ENCODE data around the gene FSTL4.
A peak's percentile ranks its signal among the peaks of the same experiment; 100 is the strongest.

FSTL4 gene

DNA sequence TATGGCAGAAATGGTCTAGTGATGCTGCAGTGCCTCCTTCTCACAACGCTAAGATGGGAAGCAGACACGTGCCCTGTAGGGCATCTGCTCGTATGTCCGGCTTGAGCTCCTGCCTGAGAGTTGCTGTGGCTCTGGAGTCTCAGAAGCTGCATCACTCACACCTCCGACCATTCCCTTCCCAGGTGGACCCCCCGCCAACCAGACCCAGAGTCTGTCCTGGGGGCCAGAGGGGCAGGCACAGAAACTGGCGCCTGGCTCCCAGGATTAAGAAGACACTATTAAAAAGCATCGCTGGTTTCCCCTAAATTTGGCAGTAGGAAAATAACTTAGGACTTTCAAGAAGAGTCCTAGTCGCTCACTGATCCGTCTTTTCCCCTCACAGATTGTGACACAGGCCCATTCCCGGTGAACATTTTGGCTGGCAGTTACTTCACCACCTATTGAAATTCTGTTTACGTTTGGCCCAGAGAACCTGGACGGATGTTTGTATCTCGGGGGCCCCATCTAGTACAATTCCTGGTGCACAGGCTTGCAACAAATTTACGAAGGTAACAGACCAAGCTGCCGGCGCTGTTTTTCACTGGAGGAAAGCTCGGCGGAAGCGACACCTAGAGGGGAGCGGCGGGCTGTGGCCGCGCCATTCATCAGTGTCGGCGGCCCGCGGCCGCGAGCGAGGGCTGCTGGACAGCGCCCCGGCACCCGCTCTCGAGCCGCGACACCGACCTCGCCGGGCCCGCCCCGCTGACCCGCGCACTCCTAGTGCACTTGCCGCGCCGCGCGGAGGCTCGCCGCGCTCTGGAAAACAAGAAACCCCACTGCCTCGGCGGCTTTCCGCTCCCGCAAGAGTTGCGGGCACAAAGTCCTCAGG, 1.6 kb downstream of the FSTL4 start:
- ATAC-seq (peak; percentile 65), DNase-seq (peak; percentile 57)

DNA sequence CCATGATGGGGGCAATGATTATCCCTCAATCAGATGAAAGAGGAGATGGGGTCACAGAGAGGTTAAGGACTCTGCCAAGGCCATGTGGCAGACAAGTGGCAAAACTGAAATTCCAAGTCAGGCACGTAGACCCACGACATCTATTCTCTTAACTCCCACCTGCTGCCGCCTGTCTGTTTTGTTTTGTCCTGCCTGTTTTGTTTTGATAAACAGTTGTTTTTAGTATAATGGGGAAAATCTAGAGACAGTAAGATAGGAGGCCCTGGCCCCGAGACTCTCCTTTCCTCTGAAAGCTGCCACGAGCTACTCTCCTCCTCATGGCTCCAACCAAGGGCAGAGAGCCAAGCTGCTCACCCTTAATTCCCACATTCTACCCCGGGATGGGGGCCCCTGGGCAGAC, 4.9 kb downstream of the FSTL4 start:
- DNase-seq (no peak), ATAC-seq (no peak)

DNA sequence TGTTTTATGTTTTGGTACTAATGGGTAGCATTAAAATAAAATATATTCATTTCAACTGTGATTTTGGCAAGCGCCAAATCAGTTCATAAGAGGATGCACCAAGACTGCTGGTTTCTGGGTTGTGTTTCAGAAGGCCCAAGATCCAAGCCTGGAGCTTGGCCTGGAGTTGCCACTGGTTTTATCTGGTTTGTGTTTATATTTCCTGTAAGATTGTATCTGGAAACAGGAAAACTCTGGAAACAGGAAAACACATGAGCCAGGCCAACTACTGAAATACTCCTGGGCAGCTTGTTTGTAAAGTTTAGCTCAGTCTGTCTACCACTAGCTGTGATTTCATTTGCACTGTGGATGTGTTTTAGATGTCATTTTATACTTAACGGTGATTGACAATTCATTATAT, 5.5 kb downstream of the FSTL4 start:
- ATAC-seq: no peak
- no peak for DNase-seq

DNA sequence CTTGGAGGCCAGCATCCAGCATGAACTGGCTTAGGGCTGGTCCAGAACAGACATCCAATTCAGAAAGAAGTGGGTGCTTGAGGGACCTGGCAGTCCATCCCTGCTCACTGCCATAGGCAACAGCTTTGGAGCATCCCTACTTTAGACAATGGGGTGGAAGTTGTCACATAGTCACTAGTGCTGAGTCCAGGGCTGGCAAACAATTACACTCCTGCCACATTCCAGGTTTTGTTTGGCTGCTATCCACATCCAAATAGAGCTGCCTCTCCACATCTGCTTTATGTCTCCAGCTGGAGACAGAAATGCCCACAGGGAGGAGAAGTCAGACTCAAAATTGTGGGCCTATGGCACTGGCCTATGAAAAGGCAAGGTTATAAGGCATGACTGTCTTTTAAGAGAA, 7.0 kb downstream of the FSTL4 start:
- DNase-seq (no peak), ATAC-seq (no peak)

DNA sequence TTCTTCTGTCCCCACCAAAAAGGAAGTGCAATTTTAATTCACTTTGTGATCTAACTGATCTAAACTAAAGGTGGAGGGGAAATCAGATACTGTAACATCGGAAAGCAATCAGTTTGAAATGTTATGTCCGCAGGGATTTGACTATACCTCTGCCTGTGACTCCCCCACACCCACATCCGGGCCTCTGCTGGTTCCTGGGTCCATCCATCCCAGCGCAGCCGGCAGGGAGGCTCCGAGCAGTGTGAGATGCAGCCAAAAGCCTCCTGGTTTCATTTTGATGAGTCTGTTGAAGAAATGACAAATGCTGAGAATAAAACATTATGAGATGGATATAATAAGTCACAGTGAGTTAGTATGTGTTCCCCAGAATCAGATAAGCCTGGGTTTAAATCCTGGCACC, 8.6 kb downstream of the FSTL4 start:
- ATAC-seq: no peak
- DNase-seq: no peak

DNA sequence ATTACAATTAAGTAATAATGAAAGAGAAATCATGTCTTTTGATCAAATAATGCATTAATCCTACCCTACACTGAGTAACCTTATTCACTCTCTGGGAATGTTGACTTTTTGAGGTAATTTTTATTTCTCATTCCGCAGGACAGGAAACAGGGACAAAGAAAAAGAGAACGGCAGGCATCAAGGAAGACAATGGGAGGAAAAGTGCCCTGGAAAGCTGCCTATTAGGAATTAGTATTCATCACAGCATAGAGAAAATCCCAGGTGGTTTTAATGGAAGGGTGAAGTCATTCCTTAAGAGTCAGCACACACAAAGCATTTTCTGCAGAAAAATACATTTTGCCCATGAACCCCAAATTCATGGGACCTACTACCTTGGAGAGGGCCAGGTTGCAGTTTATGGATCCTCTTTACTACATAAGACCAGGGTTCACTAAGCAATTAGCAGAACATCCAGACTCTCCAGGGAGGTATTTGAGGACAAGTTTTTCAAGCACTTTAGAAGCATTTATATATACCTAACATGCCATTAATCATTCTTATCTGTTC, 9.4 kb downstream of the FSTL4 start:
- no peak for DNase-seq
- ATAC-seq: no peak

DNA sequence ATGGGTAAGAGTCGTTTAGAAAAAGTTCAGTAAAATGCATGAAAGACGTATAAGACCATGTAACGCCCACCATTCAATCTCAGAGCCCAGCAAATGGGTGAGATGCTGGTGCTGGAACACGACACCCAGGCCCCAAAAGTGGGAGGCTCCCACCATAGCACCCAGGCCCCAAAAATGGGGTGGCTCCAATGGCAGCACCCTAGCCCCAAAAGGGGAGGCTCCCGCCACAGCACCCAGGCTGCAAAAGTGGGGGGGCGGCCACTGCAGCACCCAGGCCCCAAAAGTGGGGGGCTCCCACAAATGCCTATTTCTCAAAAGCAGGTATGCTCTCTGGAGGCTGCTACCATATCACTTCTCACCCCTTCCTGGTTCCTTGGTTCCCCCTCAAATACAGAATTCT, 12.7 kb downstream of the FSTL4 start:
- DNase-seq (no peak), ATAC-seq (no peak)

DNA sequence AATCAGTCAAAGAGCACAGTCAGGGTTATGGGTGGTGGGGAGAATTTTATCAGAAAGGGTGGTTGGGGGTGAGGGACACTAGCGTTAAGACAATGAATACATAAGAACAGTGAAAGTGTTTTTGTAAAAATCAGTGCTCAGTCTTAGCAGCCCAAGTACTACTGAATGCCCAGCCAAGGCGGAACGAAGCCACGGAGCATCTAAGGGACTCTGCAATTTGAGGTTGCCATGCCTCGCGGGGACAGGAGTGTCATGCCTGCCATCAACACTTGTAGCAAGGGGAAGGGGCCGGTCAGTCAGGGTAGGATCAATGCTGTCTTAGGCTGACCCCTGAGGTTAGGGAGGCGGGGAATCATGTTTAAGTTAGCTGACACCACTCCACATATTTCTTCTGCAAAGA, 13.3 kb downstream of the FSTL4 start:
- DNase-seq (no peak), ATAC-seq (no peak)

DNA sequence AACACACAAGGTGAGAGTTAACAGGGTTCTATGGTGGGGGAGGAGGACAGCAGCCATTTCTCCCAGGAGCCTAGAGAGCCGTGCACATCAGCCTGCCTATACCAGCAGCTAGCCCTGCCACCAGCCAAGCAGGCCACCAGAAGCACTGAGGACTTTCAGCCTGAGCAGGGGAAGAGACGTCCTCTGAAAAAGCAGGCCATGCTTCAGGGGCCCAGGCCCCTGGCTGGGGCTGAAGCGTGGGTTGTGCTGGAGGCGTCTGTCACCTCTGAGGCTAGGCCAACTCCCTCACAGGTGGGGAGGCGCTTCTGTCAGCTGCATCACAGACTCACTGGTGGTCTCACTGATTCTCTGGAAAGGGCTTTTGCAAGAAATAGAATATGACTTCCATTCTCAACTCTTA, 16.3 kb downstream of the FSTL4 start:
- DNase-seq (no peak), ATAC-seq (no peak)

DNA sequence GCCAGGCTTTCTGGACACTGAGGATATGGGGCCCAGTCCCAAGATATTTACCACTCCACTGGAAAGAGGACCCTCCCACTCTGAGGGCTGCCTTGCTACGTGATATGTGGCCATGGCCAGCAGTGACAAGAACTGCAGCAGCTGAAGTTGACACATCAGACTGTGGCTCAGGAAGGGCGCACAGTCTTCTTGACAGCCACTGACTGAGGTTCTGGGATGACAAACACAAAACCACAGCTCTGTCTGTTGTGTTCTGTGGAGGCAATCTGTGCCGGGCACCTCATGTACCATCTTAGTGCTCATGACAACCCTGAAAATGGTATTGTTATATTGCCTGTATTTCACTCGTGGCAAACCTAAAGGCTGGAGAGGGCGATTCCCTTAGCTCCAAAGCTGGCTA, 16.9 kb downstream of the FSTL4 start:
- no peak for ATAC-seq

DNA sequence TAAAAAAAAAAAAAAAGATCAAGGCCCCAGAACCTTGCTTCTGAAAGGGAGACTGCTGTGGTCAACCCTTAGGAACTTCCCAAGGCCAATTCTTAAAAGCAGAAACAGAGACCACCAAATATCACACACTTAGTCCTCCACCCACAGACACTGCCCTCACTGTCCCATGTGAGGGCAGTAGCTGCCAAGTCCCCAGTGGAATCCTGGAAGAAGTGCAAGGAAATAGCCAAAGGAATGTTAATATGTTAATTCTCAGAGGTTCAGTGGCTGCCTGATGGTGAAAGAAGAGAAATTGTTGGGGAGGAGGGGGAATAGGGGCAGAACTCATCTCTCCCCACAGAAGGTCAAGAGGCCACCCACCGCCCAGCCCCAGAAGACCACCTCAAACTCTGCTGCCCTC, 23.1 kb downstream of the FSTL4 start:
- ATAC-seq: no peak
- DNase-seq: no peak

More for the DNA sequence above, 16.9 kb downstream of the FSTL4 start:
- no peak for DNase-seq

DNA sequence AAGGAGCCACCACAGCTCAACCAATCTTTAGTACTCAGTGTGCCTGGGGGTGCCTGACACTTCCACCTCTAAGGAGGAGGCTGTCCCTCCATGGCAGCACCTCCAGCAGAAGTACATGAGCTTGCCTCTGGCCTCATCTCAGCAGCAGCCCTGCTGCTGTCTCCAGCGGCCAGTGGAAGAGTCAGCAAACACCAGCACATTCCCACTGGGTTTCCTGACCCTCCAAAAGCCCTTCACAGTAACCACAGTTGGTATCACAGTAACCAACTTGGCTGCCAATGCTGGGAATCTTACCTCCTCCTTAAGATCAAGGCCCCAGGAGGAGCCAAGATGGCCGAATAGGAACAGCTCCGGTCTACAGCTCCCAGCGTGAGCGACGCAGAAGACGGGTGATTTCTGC, 29.4 kb downstream of the FSTL4 start:
- ATAC-seq: no peak

DNA sequence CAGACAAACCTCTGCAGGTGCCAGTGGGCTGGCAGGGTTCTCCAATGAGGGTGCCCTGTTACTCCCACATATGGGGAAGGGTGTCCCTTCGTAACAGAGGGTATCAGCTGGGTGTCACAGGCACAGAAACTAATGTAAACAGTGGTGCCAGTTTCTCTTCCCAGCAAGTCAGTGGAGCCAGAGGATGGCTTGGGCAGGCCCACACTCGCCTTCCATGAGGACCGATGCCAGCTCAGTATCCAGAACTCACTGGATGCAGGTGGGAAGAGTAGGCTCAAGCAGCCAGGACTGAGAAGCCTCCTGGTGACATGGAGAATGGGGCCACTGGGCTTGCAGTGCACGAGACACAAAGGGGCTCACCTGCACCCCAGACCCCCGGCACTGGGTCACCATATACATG, 30.4 kb downstream of the FSTL4 start:
- DNase-seq (no peak), ATAC-seq (no peak)

More for the DNA sequence above, 29.4 kb downstream of the FSTL4 start:
- DNase-seq: no peak

DNA sequence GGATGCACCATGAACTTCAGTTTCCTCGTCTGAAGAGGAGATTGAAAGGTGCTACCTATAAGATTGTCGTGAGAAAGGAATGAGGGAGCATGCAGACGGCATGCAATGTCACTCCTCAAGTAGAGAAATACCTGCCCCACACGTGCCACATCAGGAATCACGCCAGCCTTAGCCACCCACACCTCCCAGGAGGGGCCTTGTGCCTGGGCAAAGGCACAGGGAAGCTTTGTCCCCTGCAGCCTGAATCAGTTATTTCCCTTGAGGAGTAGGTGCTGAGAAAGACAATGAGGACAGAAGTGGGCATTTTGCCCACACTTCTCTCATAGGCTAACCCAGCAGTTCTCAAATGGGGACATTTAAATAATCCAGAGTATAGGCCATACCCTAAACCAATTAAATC, 31.0 kb downstream of the FSTL4 start:
- DNase-seq: no peak
- ATAC-seq: no peak

DNA sequence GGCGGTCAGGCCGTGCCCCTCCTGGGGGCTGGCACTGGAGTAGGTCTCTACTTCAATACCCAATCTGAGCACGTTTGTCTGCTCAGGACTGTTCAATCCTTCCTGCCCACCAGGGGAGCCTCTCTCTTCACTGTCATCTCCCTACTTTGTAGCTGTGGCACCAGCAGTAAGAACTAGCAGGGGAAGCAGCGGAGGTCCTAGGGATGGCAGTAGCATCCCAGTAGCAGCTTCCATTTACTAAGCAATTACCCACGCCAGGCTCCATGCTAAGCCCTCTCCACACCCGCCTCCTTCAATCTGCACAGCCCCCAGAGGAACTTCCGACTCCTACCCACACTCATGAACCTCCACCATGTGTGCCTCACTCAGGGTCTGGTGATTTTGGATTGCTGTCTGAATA, 31.7 kb downstream of the FSTL4 start:
- no peak for ATAC-seq
- no peak for DNase-seq

DNA sequence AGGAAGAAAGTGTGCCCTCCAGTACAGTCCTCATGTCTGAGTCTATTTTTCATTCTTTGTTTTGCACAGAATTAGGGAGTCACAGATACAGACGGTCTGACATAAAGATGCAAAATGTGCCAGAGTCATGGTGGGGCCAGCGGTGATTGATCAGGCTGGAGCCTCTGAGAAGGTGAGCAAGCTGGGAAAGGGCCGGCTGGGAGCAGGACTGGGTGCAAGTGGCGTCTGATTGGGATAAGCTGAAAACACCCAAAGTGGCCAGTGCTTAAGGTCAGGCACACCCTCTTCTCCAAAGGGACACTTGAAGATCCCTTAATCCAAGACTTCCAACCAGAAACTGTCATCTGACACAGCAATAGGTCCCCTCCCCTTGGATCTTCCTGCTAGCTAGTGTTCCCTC, 32.6 kb downstream of the FSTL4 start:
- ATAC-seq (no peak), DNase-seq (no peak)

DNA sequence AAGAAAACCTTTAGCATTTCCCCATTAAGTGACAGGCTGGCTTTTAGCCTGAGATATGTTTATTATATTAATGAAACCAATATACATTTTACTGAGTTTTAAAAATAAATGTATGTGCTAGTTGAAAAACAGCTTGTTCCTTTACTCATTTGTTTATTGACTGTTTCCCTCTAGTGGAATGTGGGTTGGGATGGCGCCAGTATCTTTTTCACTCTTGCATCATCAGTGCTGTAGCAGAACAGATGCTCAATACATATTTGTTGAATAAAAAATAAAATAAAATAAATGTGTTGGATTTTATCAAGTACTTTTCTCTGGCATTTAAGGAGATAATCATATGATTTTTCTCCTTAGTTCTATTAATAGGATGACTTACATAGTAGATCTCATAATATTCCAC, 43.0 kb downstream of the FSTL4 start:
- no peak for DNase-seq

DNA sequence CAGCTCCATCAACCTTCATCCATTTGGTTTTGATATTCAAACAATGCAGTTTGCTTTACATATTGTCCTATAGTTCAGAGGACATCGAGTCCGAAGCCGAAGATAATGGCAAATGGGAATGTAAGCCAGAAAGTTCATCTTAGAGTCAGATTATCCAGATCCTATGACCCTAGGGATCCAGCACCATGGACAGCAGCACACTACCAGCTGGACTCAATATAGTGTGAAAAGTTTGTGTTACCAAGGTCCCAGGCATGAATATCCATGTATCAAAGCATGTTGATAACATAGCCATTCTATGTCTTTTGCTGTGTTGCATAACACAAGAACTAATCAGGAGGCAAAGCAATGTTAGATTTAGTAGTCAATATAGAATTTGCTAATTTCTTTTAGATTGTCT, 46.3 kb downstream of the FSTL4 start:
- DNase-seq (peak; percentile 29), ATAC-seq (no peak)

More for the DNA sequence above, 43.0 kb downstream of the FSTL4 start:
- no peak for ATAC-seq

DNA sequence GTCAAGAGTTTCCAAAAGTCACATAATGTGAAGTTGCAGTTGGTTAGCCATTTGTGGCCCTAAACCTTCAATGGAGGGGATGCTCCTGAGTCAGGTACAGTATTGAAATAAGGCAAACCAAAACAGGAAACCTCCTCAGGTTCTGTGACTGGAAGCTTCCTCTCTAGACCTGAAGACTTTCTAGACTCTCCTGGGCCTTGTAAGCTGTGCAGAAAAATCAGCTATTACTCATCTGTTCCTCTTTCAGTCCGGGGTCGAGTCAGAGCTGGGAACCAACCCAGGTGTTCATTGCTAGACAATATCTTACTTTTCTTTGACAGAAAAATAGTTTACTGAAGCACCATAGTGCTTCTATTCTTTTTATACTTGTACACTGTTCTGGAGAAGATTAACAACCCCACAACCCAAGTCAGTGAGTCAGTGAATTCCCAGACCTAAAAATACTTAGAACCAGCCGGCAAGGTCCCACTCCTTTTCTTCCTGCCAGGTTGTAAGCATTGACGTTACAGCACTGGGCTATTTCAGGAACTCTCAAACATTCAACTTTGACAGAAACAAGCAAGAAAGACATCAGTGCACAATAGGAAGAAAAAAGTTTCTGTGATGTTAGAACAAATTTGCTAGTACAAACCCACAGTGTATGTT, 47.3 kb downstream of the FSTL4 start:
- no peak for DNase-seq
- ATAC-seq: peak; percentile 32

DNA sequence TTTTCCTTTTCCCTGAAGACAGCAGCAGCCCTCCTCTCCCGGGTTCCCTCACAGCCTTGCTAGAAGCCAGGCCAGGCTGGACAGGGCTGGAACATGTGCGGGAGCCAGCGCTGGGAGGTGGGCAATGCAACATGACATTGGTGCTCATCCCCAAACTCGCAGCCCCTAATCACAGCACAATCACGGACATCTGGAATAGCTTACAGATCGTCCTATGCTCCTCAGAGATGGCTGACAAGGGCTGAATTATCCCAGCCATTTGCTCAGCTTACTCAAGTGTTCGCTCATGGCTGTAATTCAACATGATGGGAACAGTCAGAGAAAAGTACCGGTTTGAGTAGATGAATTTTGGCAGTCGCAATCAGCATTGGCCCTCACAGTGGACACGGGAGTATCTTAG, 49.8 kb downstream of the FSTL4 start:
- no peak for DNase-seq

DNA sequence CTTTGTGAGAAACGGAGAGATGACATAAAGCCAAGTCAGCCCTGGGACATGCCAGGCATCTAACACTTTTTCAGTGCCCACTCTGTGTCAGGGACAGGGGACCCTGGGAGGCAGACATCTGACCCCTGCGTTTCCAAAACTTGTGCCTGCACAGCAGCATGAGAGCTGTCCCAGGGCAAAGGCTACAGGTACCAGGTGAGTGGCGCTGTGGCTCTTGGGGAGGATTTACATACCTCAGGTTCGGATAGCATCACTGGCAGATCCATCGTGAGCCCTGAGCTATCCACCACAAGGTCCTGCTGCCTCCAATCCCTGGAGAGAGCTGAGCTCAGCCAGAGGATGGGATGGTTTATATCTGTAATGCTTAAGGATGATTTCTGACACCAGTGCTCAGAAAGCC, 52.4 kb downstream of the FSTL4 start:
- no peak for DNase-seq

More for the DNA sequence above, 49.8 kb downstream of the FSTL4 start:
- ATAC-seq: no peak

DNA sequence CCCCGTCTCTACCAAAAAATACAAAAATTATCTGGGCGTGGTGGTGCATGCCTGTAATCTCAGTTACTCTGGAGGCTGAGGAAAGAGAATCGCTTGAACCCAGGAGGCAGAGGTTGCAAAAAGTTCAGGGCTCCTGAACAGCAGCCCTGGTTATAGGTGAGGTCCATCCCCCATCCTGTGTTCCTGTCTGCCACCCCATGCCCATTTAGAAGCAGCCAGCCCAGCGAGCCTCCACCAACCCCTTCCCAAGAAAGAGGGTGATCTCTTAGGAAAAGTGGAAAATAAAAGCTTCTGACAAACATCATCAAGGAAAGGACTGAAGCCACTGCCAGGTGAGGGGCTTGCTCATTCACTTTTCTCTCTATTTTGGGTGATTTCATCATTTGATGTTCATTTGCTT, 55.8 kb downstream of the FSTL4 start:
- ATAC-seq (no peak), DNase-seq (no peak)

More for the DNA sequence above, 52.4 kb downstream of the FSTL4 start:
- ATAC-seq: no peak

DNA sequence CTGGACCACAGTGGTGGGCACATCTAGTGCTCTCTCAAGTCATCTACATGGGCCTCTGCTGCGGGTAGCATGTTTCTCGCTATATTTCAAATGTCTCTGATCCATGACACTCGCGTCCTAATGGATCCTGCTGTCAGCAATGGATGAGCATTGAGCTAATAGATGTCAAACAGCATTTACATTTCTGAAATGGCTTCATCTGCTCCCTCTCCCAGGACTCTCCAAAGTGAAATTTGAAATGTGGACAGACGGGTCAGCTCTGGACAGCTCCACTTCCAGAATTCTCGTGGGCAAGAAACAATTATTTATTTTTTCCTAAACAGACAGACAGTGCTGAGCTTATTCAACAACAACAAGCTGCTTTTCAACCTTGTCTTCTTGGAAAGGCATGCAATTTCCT, 58.1 kb downstream of the FSTL4 start:
- DNase-seq (no peak), ATAC-seq (no peak)

Measured in stimulated activated naive CD8-positive, alpha-beta T cell treated with anti-CD3 and anti-CD28 coated beads, Interleukin-15, Interleukin-2, amounts not matched to agents 100 U/mL and 50 U/mL, for 24 hours (primary cell).